CD4-positive, alpha-beta T cell (primary cell): ENCODE data around the gene SERPINA4. TPM values are rescaled to one million over a fixed set of nuclear protein-coding genes. Genes with fewer than 3 reads are reported as not detected.

Source experiments
- ATAC-seq: fragments of 200-7000 bp; cut with Tn5 transposase; one replicate; pipeline ENCODE4 v1.10.0; 2022; ENCODE audit warnings: mild to moderate bottlenecking; ENCODE audit not compliant: poor library complexity
- CTCF ChIA-PET: fragments of 350-600 bp; sonication (Branson Sonifier 250); formaldehyde crosslinking; loops from one replicate; lab custom pipeline; 2021; ENCODE audit warnings: antibody characterized with exemption, inconsistent platforms; lab: Charles Lee
- POLR2A ChIA-PET: fragments of 350-600 bp; sonication (Branson Sonifier 250); formaldehyde crosslinking; loops from one replicate; lab custom pipeline; 2021; ENCODE audit warnings: antibody characterized with exemption, inconsistent platforms; lab: Charles Lee
- DNase-seq, 14 experiments: peaks; one replicate each; pipeline ENCODE4 v3.0.0-alpha.2; 2013 to 2020; ENCODE audit warnings: mixed read lengths in 2 of 14
- H3K27ac ChIP-seq, 2 donors: one replicate each; pipeline versions ENCODE4 v1.5.1 to v1.7.0; 2013; ENCODE audit warnings: low read length in 2 of 2, low read depth in 1 of 2, mild to moderate bottlenecking in 1 of 2
- H3K27me3 ChIP-seq, 2 experiments: 1 replicate in 1 of 2; 2 replicates in 1 of 2; pipeline versions ENCODE4 v1.6.1 to v1.7.0; 2013; ENCODE audit warnings: low read length in 2 of 2, control low read depth in 1 of 2, mild to moderate bottlenecking in 1 of 2, moderate library complexity in 1 of 2; ENCODE audit not compliant: insufficient read depth in 2 of 2, control insufficient read depth in 1 of 2
- H3K36me3 ChIP-seq: one replicate; pipeline ENCODE4 v1.6.1; 2013; ENCODE audit warnings: low read length, control low read depth; ENCODE audit not compliant: insufficient read depth
- H3K4me1 ChIP-seq: one replicate; pipeline ENCODE4 v1.6.1; 2013; ENCODE audit warnings: low read length, control low read depth; ENCODE audit not compliant: insufficient read depth
- H3K4me3 ChIP-seq: one replicate; pipeline ENCODE4 v1.5.1; 2013; ENCODE audit warnings: mild to moderate bottlenecking, low read length, moderate library complexity
- H3K9me3 ChIP-seq, 2 experiments: 1 replicate in 1 of 2; 2 replicates in 1 of 2; pipeline versions ENCODE4 v1.6.1 to v1.7.0; 2013; ENCODE audit warnings: low read length in 2 of 2, mild to moderate bottlenecking in 2 of 2, control low read depth in 1 of 2, moderate library complexity in 1 of 2; ENCODE audit not compliant: control insufficient read depth in 1 of 2, insufficient read depth in 1 of 2
- H3K27ac Mint-ChIP-seq: one replicate; pipeline ENCODE4 v1.8.0; 2020; ENCODE audit warnings: mixed read lengths
- H3K27me3 Mint-ChIP-seq: one replicate; pipeline ENCODE4 v1.8.0; 2021; ENCODE audit warnings: mixed read lengths
- H3K36me3 Mint-ChIP-seq: one replicate; pipeline ENCODE4 v1.8.0; 2021; ENCODE audit warnings: low read depth, mixed read lengths
- H3K4me1 Mint-ChIP-seq: one replicate; pipeline ENCODE4 v1.8.0; 2021; ENCODE audit warnings: low read depth, mixed read lengths
- H3K4me3 Mint-ChIP-seq: one replicate; pipeline ENCODE4 v1.8.0; 2020; ENCODE audit warnings: mild to moderate bottlenecking, mixed read lengths
- H3K9me3 Mint-ChIP-seq: one replicate; pipeline ENCODE4 v1.8.0; 2020; ENCODE audit warnings: mixed read lengths
- CTCF ChIP-seq: fragments of 200-600 bp; IDR thresholded peaks from one replicate; pipeline ENCODE4 v1.8.0; 2022; ENCODE audit warnings: antibody characterized with exemption, mild to moderate bottlenecking
- intact Hi-C, 2 experiments: fragments of 100-400 bp; cut with DNase I in 1 of 2; cut with micrococcal nuclease in 1 of 2; formaldehyde crosslinking; loops; one replicate each; pipeline versions ENCODE4 v1.15.1 to v1.9.0; 2023 to 2025; cut with DNase I, micrococcal nuclease
- total RNA-seq, 174 experiments: library from RNA in 2 of 174; stranded (reverse) in 2 of 174; gene quantifications; one replicate each; pipeline ENCODE4 v1.2.3 and lab custom pipeline; 2021 to 2026

The SERPINA4 gene
- total RNA-seq, 2 experiments from 2014 or later, result not detected

GRCh38 chr14:94591871-94592270 is 30.6 kb downstream of the SERPINA4 start:
- Mint-ChIP-seq H3K27ac (no peak overlapping the region), H3K4me3 (no peak overlapping the region)
- no peaks in the 10 kb centered on the region for H3K36me3 ChIP-seq

GRCh38 chr14:94592457-94592856 is 31.2 kb downstream of the SERPINA4 start:
- Histone ChIP-seq H3K36me3 (no peaks in the 10 kb centered on the region), H3K27ac (no peak overlapping the region), H3K4me3 (no peak overlapping the region), H3K27me3 (no peaks in the 10 kb centered on the region), H3K4me1 (no peaks in the 10 kb centered on the region), H3K9me3 (peaks cover 0 to 6% of the 10 kb centered on the region in 2 experiments)
- Mint-ChIP-seq H3K27me3 (peaks cover 15% of the 10 kb centered on the region), H3K4me3 (no peak overlapping the region), H3K36me3 (no peaks in the 10 kb centered on the region), H3K9me3 (no peaks in the 10 kb centered on the region), H3K27ac (no peak overlapping the region), H3K4me1 (no peaks in the 10 kb centered on the region)
- intact Hi-C loops, result no loop called here
- ATAC-seq (no peak), DNase-seq (no peak)
- CTCF ChIA-PET, result no interaction called here
- no peak for TF ChIP-seq CTCF
- POLR2A ChIA-PET, result no interaction called here

More at GRCh38 chr14:94591871-94592270, 30.6 kb downstream of the SERPINA4 start:
- Histone ChIP-seq H3K27me3 (no peaks in the 10 kb centered on the region), H3K4me3 (no peak overlapping the region), H3K27ac (no peak overlapping the region), H3K9me3 (peaks cover 0 to 6% of the 10 kb centered on the region in 2 experiments), H3K4me1 (no peaks in the 10 kb centered on the region)
- H3K36me3 Mint-ChIP-seq, result no peaks in the 10 kb centered on the region
- peaks cover 11% of the 10 kb centered on the region for H3K27me3 Mint-ChIP-seq
- ATAC-seq, result no peak
- DNase-seq, result no peak
- H3K9me3 Mint-ChIP-seq, result no peaks in the 10 kb centered on the region
- intact Hi-C loops, result no loop called here
- CTCF ChIA-PET, result no interaction called here
- POLR2A ChIA-PET, result no interaction called here
- no peaks in the 10 kb centered on the region for H3K4me1 Mint-ChIP-seq
- no peak for TF ChIP-seq CTCF

DNA sequence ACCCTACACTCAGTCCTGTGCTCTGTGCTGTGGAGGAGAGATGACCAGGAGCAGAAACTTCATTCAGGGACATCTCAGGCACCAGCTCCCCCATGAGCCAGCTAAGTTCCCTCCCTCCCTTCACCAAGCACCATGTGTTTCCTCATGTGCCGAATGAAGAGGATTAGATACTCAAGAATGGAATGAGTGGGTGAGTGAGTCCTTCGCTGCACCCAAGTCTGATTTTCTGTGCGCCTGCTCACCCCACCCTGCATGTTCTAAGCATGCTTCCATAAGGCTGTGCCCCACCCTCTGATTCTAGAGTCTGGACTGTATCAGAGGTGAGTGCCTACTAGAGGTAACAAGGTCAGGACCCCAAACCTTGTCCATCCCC is 32.1 kb downstream of the SERPINA4 start:
- POLR2A ChIA-PET, result no interaction called here

More for the DNA sequence above, 32.1 kb downstream of the SERPINA4 start:
- H3K4me3 Mint-ChIP-seq, result no peak overlapping the region
- DNase-seq (no peak), ATAC-seq (no peak)
- CTCF ChIA-PET, result no interaction called here
- Histone ChIP-seq H3K4me1 (no peaks in the 10 kb centered on the region), H3K27me3 (no peaks in the 10 kb centered on the region), H3K4me3 (no peak overlapping the region), H3K27ac (no peak overlapping the region), H3K36me3 (no peaks in the 10 kb centered on the region), H3K9me3 (peaks cover 0 to 6% of the 10 kb centered on the region in 2 experiments)
- H3K9me3 Mint-ChIP-seq, result no peaks in the 10 kb centered on the region
- no peak overlapping the region for H3K27ac Mint-ChIP-seq
- no peak for TF ChIP-seq CTCF
- peaks cover 17% of the 10 kb centered on the region for H3K27me3 Mint-ChIP-seq
- H3K36me3 Mint-ChIP-seq, result no peaks in the 10 kb centered on the region
- no peaks in the 10 kb centered on the region for H3K4me1 Mint-ChIP-seq
- intact Hi-C loops, result no loop called here
